ENCODE measurements around the gene RASSF7.
"Not testable (repeated sequence)": the region's sequence is repeated elsewhere in the genome, so short reads cannot be mapped to it uniquely, and the experiment has no call there.

GRCh38 chr11:516918-517685, 43.7 kb upstream of the RASSF7 start:
- TF ChIP-seq JUNB (IDR thresholded peaks at IDR 0.05); POLR2AphosphoS2 (conservative IDR thresholded peaks at IDR 0.05; ENCODE audit: low read length); CTCF (IDR thresholded peaks at IDR 0.05): not testable (repeated sequence)
